Embryonic facial prominence (tissue), 1 donor: ENCODE measurements around the gene EDN3.

Source experiments
- DNase-seq: peaks from one replicate; pipeline ENCODE4 v3.0.0-alpha.2; 2016; ENCODE audit errors: extremely low spot score

Gene EDN3

GRCh38 chr20:59308493-59309201, 8.2 kb downstream of the EDN3 start:
- no peak for DNase-seq

GRCh38 chr20:59309218-59309617, 8.8 kb downstream of the EDN3 start:
- DNase-seq: no peak

GRCh38 chr20:59314997-59315396, 14.6 kb downstream of the EDN3 start:
- no peak for DNase-seq

DNA sequence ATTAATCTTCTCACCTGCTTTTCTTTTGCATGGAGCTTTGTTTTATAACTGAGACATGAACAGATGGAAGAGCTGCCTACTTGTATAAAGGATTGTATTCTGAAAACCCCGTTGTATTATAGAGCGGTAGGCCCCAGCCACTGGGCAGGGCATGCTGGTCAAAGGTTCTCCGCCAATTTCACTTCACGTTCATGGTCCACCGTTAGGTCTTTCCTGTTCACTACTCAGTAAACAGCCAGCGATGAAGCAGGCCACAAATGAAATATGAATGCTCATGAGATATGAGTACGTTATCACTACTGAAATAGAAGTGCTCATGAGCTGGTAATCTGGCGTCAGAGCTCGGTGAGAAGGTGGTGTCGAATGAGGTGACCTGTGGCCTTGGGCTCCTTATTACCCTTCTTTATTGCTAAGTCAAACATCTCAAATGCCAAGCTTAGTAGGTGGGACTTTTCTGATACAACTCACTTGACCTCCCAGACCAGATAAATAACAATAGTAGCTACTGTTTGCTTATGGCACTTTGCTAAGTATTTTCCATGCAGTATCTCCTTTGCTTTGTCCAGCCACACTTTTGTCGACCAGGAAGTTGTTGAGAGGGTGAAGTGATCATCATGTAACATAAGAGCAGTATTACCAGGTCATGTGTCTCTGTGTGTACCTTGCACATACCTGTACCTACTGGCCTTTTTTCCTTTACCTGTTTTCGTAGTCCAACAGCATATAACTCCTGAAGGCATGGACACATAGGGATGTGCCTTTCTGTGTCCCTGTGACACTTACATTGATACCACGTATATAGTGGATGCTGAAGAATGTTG, 16.7 kb downstream of the EDN3 start:
- DNase-seq: no peak

DNA sequence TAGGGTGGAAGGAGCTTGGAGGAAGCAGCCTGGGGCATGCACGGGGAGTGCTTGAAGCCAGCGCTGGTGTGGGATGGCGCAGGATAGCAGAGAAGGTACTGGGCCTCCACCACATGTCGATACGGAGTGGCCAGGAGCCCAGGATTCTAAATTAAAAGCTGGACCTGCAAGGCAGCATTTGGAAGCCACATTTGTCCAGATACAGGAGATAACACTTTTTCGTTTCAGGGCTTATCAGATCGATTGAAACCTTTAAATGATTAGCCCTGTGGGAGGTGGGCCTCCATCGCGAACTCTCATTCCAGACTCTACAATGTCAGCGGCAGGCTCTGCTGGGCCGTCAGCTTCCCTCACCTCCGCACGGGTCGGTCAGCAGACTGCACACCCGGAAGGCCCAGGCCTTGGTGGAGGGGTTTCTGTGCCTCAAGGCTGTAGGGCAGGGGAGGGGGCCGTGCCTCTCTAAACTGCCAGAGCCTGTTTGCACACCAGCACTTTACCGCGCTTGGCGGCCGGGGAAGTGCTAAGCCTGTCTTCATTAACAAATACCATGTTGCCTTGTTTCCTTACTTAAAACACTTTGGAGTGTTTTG, 17.9 kb downstream of the EDN3 start:
- no peak for DNase-seq

- DNase-seq: no peak
These were observed 18.4 kb downstream of the EDN3 start for GRCh38 chr20:59318803-59319202.

DNA sequence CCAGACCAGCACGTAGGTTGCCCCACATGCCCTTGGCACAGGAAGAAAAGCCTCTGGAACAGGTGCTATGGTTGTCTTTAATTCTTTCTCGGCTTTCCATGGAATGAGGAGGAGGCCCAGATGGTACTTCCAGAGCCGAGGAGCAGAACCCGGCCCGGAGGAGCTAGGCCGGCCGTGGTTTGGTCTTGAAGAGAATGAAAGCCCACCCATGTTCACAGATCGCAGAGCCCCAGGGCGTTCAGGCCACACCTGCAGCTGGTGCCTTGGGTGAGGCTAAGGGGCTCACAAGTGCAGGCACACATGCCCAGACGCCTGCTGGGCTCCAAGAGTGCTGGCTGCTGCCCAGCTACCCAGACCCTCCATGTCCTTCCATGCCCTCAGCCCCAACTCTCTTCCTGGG, 20.0 kb downstream of the EDN3 start:
- DNase-seq: no peak

DNA sequence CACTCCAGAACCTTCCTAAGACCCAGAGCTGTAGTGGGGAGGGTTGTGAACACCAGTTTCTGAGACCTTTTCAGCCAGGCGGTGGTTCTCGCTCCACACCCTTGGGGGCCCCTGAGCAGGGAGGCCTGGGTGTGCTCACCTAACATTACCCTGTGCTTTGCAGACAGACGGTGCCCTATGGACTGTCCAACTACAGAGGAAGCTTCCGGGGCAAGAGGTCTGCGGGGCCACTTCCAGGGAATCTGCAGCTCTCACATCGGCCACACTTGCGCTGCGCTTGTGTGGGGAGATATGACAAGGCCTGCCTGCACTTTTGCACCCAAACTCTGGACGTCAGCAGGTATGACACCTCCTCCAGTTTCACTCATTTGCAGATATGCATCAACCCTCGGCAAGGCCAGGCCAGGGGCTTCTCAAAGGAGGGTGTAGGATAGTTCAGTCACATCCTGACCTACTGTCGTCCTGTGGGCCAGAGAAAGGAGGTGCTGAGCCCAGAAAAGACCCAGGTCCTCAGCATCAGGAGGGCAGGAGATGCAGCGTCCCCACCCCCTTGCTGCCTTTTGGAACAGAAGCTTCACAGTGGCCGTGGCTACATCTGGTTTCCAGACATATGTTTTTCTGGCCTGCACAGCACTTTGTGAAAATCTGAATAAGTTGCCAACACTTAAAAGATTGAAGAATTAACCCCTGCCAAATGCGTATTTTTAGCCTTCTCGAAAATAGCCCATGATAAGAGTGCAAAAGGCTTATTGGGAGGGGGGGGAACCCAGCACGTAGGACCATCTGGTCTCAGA, 20.6 kb downstream of the EDN3 start:
- no peak for DNase-seq

DNA sequence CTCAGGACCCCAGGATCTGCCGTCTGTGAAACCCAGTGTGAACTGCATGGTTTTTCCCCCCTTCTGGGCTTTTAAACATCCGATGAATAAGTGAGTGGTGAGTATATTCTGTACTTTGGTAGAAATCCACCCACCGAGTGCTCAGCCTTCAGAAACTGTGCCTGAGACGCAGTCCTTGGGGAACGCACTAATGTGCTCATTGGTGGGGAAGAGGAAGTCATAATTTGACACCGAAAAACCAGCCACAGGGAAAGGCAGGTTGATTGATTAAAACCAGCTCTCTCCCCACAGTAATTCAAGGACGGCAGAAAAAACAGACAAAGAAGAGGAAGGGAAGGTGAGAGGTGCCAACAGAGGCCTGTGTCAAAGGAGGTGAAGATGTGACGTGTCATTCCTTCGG, 21.7 kb downstream of the EDN3 start:
- no peak for DNase-seq

DNA sequence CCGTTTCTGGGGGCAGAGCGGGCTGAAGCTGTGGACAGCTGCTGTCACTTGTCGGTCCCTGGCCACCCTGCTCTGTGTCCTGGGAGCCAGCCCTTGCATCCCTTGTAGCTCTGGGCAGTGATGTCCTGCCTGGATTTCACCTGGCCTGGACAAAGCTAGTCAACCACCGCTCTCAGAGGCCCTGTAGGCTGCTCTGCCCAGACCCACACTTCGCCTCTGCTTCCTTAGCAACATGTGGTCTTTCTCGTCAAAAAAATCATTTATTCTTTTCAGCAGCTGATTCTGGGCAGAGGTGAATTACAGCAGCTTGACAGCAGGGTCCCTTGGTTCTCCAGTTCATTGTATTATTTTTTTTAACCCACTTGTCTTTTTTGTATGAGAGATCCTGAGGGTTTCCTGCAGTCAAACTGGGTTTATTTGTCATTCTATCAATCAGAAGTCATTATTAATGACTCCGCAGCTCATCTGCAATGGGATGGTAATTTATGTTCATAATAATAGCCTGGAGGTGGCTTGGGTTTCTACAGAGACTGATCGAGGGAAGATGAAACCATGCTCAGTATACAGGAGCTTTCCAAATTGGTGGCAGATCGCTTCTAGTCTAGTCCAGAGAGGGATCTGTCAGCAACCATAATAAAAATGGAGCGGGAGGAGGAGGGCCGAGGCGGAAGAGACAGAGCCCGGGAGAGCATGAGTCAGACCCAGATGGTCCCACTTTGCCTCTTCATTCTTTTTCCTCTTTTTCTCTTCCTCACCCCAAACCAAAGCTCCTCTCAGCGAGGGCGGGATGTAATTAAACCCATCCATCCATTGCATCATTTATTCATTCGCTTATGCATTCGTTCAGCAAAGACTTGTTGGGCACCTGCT, 22.4 kb downstream of the EDN3 start:
- no peak for DNase-seq

- no peak for DNase-seq
These were observed 23.3 kb downstream of the EDN3 start for GRCh38 chr20:59323731-59324130.

DNA sequence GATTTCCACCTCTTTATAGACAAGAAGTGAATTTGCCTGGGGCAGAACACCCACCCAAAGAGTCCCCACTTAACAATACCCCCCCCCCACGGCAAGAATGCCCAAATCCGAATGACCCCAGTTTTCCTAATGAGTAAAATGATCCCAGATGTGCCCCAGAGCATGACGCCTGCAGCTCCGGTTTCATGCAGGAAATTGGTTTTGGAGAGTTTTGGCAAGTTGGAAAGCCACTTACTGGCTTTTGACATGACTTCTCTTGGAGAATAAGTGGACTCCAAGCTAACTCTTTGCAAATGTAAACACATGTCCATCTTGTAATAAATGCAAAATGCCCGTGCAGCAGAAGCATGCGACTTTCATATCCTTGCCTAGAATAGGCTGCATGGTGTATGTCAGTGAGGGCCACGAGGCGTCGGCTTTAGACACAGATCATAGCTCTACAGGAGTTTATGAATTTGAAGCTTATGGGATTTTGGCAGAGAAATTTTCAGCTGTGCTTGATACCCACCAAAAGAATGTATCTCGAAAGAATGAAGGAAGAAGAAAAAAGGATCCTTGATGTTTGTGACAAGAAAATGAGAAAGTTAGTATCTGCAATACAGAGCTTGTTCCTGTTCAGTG, 24.2 kb downstream of the EDN3 start:
- DNase-seq: no peak

GRCh38 chr20:59325142-59325523, 24.7 kb downstream of the EDN3 start:
- no peak for DNase-seq

DNA sequence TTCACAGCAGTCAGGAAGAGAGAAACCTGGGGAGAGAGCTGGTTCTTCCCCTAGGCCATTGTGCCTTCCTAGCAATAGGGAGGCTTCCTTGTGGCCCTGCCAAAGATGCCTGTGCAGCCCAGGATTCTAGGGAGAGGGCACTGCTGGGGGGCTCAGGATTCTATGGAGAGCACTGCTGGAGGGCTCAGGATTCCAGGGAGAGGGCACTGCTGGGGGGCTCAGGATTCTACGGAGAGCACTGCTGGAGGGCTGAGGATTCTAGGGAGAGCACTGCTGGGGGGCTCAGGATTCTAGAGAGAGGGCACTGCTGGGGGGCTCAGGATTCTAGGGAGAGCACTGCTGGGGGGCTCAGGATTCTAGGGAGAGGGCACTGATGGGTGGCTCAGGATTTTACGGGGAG, 25.8 kb downstream of the EDN3 start:
- DNase-seq: no peak

- no peak for DNase-seq
These were observed 27.7 kb downstream of the EDN3 start for GRCh38 chr20:59328071-59328470.

- no peak for DNase-seq
These were observed 31.4 kb downstream of the EDN3 start for GRCh38 chr20:59331721-59332329.

- no peak for DNase-seq
These were observed 32.9 kb downstream of the EDN3 start for GRCh38 chr20:59333260-59333845.

GRCh38 chr20:59333951-59334350, 33.5 kb downstream of the EDN3 start:
- DNase-seq: no peak

- no peak for DNase-seq
These were observed 34.4 kb downstream of the EDN3 start for GRCh38 chr20:59334651-59335300.
